RPMI7951 (cell line): ENCODE measurements around the gene ZSCAN18. TPM values are rescaled to one million over a fixed set of nuclear protein-coding genes. Genes with fewer than 3 reads are reported as not detected.

Experiments used
- DNase-seq: peaks from one replicate; pipeline ENCODE4 v3.0.0-alpha.2; 2012; ENCODE audit warnings: low read depth
- total RNA-seq: library from RNA; depleted of rRNA; stranded (reverse); fragments of >200 nt; shearing (Covaris generic); gene quantifications from 2 replicates; pipeline ENCODE4 v1.2.3, GENCODE V29; 2014

ZSCAN18 gene
- total RNA-seq, 1 experiment from 2014 or later: 3.0 TPM

DNA sequence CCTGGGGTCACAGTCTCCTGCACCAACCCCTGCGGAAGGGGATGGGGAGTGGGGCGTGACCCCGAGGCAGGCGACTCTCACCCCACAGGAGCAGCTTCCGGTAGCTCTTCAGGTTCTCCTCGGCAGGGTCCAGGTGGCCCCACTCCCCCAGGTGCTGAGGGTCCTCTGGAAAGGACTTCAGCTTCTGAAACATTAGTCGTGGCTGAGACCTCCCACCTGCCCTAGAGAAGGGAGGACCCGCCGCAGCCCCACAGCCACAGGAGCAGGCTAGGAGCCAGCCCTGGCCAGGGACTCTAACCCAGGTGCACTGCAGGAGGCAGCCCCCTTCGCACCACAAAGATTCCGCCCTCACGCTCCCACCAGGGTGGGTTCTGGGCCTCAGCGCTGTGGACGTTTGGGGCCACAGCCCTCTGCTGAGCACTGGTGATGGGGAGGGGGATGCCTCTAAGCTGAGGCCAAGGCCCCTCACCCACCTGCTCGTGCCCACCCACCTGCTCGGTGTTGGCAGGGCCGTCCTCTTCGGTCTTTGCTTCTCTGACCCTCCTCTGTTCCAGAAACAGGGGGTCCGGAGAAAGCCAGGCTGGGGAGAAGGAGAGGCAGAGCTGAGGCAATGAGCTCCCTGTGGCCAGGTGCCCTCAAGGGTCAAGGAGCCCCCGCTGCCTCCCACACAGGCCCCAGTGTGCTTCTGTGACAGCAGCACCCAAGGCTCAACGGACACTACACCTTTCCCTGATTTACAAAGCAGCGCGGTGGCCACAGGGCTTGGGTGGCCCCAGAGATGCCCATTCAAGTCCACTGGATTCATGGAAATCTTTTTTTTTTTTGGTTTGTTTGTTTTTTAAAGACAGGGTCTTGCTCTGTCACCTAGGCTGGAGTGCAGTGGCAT lies 11.0 kb downstream of the ZSCAN18 start:
- no peak for DNase-seq

DNA sequence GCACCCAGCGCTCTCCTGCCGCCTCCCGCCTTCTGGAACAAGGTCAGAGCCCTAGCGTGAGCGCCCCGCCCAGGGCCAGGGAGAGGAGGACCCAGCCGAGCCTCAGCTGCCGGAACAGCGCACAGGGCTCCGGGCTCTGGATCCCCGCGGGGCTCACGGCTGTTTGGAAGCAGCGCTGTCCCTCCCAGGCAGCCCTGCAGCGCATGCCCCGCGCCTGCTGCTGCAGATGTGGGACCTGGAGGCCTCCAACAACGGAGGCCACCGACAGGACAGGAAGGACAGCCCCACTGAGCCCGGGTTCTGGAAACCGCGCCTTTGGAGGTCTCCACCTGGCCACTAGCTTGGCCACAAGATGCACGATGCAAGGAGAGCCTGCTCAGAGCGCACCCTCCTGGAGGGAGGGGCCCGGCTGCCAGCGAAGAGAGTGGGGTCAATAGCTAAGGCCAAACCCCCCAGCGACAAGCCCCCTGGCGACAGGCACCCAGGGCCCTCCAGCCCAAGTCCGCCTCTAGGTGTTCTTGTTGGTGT lies 12.6 kb downstream of the ZSCAN18 start:
- no peak for DNase-seq

DNA sequence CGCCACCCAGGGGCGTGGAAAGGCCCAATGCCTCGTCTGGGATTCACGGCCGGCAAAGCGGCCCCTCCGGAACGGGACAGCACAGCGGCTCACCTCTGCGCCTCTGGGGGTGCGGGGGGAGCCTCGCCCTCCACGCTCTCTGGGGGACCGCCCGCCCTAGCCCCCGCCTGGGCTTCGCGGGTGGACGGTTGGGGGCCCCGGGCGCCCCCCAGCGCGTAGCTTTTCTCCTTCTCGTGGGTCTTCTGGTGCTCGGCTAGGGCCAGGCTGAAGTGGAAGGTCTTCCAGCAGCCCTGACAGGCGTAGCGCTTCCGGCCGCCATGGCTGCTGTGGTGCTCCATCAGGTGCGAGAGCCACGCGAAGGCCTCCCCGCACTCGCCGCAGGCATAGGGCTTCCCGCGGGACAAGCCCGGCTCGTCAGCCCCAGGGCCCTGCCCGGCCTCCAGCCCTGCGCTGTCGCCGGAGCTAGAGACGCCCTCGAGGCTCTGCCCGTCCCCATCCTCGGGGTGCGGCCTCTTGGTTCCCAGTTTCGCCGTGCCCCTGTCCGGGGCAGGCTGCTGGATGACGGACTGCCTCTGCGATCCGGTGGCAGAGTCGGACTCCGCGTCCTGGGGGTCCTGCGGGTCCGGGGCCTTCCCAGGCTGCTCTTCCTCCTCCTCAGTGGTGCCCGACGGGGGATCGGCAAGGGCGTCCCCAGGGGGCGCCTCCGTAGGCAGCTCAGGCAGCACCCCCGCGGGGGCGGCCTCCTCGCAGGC lies 13.3 kb downstream of the ZSCAN18 start:
- DNase-seq: no peak

DNA sequence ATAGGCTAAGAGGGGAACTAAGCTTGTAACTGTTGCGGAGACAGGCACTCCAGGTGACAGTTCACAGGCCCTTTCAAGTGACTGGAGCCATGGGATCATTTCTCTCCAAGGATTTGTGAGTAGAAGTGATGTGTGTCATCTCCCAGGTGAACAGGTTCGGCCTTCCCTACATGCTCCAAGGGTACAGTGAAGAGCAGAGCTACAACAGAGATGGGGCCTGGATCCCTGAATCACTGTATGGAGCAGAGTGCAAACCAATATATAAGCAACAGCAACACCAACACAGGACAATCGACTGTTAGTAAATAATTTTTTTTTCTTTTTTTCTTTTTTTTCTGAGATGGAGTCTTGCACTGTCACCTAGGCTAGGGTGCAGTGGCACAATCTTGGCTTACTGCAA lies 15.0 kb downstream of the ZSCAN18 start:
- DNase-seq: no peak

DNA sequence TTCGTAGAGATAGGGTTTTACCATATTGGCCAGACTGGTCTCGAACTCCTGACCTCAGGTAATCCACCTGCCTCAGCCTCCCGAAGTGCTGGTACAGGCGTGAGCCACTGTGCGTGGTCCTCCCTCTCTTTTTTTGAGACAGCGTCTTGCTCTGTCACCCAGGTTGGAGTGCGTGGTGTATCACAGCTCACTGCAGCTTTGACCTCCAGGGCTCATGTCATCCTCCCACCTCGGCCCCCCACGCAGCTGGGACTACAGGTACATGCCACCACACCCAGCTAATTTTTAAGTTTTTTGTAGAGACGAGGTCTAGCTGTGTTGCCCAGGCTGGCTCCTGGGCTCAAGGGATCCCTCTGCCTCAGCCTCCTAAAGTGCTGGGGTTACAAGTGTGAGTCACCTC lies 18.2 kb downstream of the ZSCAN18 start:
- no peak for DNase-seq

DNA sequence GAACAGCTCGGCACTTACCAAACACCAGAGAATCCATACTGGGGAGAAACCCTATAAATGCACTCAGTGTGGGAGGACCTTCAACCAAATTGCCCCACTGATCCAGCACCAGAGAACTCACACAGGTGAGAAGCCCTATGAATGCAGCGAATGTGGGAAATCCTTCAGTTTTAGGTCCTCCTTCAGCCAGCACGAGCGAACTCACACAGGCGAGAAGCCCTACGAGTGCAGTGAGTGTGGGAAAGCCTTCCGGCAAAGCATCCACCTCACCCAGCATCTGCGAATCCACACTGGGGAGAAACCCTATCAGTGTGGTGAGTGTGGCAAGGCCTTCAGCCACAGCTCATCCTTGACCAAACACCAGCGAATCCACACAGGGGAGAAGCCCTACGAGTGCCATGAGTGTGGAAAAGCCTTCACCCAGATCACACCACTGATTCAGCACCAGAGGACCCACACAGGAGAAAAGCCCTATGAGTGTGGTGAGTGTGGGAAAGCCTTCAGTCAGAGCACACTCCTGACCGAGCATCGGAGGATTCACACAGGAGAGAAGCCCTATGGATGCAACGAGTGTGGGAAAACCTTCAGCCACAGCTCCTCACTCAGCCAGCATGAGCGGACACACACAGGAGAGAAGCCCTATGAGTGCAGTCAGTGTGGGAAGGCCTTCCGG lies 30.7 kb downstream of the ZSCAN18 start:
- no peak for DNase-seq

DNA sequence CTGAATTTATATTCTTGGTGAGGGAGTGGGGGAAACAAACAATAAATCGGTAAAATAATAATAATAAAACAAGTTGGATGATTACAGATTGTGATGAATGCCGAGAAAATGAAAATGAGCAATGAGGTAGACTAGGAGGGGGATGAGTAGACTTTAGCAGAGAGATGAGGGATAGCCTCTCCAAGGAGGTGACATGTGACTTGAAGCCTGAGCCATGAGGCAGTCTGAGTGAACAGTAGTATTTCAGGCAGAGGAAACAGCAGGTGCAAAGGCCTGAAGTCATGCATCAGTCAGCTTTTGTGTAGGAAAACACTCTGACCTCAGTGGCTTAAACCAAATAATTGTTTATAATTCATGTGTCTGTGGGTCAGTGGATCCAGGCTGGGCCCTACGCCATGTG lies 34.3 kb downstream of the ZSCAN18 start:
- no peak for DNase-seq

DNA sequence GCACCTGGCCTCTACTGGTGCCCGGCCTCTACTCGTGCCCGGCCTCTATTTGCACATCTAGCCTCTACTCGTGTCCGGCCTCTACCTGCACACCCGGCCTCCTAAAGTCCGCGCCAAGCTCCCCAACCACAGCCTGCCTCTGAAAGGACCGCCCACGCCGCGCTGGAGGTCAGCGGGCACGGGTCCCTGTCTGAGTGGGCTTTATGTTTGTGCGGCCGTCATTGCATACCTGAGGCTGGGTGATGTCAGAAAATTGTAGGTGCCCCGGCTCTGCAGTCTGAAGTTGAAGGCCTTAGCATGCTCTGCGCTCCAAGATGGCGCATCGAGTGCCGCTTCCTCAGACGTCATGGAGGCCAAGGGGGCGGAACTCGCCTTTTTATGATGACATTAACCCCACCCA lies 37.8 kb downstream of the ZSCAN18 start:
- DNase-seq: no peak

DNA sequence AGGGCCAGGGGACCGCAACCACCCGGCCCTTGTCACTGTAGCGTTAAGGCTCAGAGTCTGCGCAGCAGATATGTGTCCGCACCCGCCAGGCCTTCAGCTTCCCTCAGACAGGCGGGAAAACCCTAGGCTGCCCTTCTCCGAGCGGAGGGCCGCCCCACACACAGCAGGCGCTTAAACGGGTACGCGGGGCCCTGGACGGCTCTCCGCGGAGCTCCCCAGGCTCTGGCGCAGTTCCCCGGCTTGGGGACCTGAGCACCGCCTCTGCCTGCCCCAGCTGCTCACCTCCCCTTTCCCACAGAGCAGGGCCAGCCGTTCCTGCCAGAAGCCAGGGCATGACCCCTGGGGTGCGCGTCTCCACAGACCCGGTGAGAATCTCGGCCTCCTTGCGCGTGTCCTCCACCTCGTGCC lies 38.4 kb downstream of the ZSCAN18 start:
- DNase-seq: no peak

DNA sequence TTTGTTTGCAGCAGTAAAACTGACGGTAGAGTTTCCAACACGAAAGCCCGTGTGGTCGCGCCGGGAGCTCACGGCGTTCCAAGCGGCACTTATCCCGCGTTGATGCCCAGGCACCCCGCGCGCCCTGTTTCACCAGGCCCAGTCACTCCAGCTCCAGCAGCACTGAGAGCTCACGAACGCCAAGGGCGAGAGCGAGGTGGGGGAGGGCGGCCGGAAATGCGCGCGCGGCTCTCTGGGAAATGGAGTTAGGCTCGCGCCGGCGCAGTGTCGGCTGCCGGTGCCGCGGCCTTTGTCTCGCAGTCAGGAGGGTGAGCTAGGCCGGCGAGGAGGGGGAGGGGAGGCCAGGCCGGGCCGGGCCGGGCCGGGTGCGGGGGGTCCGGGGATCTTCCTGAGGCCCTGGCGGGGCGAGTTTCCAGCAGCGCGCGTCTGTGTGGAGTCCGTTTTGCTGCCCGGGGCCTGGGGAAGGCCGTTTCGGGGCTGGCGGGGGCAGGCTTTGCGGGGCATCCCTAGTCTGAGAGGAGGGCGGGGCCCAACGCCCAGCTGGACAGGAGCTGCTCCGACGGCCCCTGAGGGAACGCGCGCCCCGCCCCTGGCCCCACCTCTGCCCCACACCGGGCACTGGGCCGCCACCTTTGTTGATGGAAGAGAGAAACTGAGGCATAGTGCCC lies 38.9 kb downstream of the ZSCAN18 start, which contains the start of gene ZNF135:
Gene ZNF135 (plus strand): TSS at position 280 of the 668 bp plus-strand sequence. CDS start 721 bp downstream, outside the sequence.
- peak; percentile 75 for DNase-seq

DNA sequence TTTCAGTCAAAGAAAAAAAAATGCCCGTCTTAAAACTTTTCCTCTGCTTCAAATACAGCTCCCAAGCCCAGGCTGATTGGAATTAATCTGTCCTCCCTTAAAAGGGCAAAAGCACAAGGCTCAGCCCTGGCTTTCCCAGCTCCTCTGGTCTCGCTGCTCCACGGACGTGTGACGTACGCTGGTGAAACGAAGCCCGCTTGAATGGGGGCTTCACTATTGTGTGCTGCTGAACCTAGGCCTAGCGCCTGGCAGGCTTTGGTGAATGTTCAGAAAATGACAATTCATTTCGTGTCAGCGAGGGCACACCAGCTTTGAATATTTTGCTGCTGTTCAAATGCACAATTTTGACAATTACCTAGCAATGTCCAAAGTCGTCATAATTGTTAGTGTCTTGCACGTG lies 39.6 kb downstream of the ZSCAN18 start:
- DNase-seq: no peak

DNA sequence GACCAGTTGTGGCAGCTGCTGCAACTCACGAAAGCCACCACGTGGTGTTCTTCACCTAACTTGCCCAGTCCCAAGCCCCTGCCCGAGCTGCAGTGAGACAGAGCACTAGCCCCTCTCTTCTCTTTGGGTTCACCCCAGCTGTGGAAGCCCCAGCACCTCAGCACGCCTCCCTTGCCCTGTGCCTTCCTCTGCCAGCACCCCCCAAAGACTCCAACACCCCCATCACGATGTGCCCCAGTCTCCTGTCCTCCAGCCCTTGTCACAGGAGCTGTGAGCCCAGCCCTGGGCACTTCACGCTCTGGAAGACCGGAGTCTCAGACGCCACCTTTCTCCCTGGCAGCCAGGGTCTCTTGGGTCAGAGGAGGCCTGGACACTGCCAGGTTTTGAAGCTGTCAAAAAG lies 41.2 kb downstream of the ZSCAN18 start:
- no peak for DNase-seq

DNA sequence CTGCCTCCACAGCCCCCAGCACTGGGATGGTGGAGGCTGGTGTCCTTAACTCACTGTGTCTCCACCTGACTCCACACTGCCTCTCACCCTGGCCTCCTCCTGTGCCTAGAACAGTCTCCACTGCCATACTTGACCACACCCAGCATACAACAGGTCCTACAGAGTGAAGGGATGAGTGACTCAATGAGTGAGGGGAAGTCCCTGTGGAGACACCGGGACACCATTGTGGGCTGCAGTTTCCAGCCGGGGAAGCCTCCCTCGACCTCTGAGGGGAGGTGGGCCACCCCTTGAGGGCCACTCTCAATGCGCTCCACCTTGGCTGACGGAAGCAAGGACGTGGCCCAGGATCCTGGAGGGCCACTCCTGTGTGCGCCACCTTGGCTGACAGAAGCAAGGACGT lies 41.8 kb downstream of the ZSCAN18 start:
- no peak for DNase-seq

DNA sequence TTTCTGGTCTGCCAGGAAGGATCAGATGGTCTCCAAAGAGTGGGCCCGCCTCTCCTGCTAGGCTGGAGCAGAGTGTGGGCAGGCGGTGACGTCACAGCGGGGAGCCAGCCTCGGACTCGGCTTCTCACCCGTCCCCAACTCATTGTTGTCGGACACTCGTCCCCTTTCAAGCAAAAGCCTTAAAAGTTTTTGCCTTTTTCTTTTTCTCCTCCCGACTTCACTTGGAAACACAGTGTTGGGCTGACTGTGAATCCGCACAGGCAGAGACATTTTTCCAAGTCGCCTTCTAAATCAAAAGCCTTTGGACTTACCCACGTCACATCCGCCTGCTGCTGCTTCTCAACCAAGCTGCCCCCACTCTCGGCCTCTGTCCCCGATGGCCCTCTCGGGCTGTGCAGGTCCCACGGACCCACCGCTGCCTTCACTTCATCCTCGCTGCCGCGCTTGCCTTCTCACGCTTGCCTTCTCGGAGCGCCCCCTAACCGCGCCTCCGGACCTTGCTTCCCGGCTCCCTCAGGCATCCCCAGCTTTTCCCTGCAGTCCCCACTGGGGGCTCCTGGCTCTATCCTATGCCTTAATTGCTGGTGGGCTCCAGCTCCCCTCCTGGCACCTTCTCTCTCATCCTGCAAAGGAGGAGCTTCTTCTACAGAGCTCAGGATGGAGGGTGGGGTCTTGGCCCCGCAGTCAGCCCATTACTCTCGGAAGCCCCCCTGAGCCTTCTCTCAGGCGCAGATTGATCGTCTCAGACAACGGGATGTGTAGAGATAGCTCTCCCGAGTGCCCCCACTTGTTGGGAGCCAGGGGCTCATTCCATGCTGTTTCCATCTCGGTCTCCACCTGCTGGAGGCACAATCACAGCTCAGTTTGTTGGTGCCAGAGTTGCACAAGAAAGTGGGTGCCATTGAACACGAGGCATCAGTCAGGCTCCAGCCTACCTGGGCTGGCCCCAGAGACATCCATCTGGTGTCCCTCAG lies 42.8 kb downstream of the ZSCAN18 start:
- DNase-seq: peak; percentile 34

DNA sequence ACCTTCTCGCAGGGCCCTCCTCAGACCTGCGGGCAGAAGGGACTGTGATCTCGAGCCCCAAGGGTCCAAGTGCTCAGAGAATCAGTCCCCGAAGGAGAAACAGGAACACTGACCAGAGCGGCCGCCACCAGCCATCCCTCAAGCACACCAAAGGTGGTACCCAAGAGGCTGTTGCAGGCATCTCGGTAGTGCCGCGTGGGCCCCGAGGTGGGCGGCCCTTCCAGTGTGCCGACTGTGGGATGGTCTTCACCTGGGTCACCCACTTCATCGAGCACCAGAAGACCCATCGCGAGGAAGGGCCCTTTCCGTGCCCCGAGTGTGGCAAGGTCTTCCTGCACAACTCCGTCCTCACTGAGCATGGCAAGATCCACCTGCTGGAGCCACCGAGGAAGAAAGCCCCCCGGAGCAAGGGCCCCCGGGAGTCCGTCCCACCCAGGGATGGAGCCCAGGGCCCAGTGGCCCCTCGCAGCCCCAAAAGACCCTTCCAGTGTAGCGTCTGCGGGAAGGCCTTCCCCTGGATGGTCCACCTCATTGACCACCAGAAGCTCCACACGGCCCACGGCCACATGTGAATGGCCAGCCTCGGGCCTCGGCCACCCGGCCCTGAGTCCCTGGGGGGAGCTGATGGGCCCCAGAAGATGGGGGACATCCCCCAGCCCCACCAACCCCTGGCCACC lies 44.4 kb downstream of the ZSCAN18 start:
- DNase-seq: no peak

DNA sequence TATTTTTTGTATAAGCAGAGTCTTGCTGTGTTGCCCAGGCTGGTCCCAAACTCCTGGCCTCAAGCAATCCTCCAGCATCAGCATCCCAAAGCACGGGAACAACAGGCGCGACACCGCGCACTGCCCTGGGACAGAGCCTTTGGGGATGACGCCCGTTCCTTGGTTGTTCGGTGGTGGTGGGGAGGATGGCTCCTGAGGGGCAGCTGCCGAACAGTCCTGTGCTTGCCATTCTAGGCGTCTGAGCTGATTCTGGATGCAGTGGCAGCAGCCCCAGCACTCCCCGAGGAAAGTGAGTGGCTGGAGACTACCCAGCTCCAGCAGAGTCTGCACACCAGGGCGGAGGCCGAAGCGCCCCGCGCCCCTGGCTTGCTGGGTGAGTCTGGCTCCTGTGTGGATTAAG lies 45.8 kb downstream of the ZSCAN18 start:
- DNase-seq: no peak

DNA sequence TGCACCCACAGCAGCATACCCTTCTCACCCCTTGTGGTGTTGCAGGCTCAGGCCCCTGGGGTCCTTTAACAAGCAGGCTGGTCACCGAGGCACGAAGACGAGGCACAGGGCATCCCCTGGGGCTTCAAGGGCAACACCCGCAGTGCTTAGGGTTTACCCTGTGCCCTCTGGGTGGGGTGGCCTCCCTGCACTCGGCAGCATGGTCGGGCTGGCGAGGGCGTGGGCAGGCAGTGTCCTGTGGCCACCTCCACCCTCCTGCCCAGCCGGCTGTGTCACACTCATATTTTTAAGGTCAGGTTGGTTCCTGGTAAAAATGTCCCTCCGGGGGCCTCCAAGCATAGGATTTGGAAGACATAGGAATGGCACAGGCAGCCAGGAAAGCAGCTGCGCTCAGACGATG lies 50.4 kb downstream of the ZSCAN18 start:
- DNase-seq: no peak

DNA sequence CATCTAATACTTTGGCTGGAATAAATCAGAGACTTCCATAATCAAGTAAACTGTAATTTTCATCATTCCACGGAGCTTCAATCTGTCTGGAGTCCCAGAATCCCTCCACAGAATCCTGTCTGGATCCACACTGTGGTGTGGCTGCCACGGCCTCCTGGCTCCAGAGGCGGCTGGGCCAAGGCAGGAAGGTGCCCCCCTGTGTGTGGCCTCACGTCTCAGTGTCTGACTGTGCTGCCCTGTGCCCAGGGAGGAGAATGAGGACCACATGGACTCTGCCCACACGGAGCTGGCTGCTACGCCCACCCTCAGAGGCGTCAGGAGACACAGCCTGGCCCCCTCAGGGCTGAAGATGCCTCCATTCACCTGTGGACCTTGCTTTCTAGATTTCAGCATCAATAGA lies 51.2 kb downstream of the ZSCAN18 start:
- DNase-seq: no peak

DNA sequence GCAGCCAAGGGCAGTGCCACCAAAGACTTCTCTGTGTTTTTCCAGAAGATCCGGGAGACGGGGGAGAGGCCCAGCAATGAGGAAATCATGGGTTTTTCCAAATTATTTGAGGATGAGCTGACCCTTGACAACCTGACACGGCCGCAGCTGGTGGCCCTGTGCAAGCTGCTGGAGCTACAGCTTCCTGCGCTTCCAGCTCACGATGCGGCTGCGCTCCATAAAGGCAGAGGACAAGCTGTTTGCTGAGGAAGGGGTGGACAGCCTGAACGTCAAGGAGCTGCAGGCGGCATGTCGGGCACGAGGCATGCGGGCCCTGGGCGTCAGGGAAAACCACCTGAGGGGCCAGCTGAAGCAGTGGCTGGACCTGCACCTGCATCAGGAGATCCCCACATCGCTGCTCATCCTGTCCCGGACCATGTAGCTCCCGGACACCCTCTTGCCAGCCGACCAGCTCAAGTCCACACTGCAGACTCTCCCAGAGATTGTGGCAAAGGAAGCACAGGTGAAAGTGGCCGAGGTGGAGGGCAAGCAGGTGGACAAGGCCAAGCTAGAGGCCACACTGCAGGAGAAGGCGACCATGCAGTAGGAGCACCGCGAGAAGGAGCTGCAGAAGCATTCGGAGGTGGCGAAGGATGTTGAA lies 52.5 kb downstream of the ZSCAN18 start:
- no peak for DNase-seq
